ENCODE measurements around the gene IGFL2. TPM values are rescaled to one million over a fixed set of nuclear protein-coding genes. Genes with fewer than 3 reads are reported as not detected.
"Not testable (repeated sequence)": the region's sequence is repeated elsewhere in the genome, so short reads cannot be mapped to it uniquely, and the experiment has no call there.

Gene IGFL2
- total RNA-seq, 2 experiments from 2014 or later, result not detected

DNA sequence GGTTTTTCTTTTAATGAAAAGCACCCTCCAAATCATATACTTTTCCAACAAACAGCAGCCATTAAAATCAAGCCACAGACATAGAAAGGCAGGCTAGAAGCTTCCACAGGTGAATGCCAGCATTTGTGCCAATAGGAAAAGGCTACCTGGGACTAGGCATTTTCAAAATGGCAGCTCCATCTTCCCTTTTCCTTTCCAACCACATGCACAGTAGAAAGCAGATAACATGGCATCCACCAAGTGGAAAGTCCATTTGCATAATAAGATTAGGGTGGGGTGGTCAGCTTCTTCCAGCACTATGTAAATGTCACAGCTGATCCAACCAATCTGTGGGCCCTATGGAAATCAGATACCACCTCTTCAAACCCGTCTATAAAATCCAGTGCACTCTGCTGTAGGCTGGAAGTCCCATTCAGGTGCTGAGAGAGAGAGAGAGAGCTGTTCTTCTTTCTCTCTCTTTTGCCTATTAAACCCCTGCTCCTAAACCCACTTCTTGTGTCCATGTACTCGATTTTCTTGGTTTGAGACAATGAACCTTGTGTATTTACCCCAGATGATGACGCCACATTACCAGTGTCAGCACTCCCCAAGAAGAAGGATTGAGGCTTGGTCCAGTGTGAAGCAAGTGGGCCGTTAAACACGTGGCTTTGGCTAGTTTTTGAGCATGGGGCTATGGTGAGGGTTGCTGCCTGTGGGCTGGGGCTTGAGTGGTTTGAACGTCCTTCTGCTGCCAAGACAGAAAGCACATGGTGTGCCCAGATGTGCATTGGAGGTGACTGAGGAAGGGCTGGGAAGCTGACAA, 57.3 kb downstream of the IGFL2 start:
- intact Hi-C loops (cut with micrococcal nuclease; ENCODE audit: unreplicated experiment), result no loop called here
- no peaks in the 10 kb centered on the region for H3K9me2 ChIP-seq (ENCODE audit: insufficient read depth, low read length)
- POLR2A ChIA-PET, result no interaction called here
- DNase-seq (ENCODE audit: low spot score), result no peak
- no peak overlapping the region for H2AFZ ChIP-seq (ENCODE audit: low read length)
- H3K79me2 ChIP-seq (ENCODE audit: insufficient read depth, low read depth, low read length), result no peaks in the 10 kb centered on the region
- CTCF ChIA-PET (ENCODE audit: unreplicated experiment), result no interaction called here
- no peaks in the 10 kb centered on the region for H3K9me3 ChIP-seq (ENCODE audit: low read length)
- TF ChIP-seq, protein P1, sequence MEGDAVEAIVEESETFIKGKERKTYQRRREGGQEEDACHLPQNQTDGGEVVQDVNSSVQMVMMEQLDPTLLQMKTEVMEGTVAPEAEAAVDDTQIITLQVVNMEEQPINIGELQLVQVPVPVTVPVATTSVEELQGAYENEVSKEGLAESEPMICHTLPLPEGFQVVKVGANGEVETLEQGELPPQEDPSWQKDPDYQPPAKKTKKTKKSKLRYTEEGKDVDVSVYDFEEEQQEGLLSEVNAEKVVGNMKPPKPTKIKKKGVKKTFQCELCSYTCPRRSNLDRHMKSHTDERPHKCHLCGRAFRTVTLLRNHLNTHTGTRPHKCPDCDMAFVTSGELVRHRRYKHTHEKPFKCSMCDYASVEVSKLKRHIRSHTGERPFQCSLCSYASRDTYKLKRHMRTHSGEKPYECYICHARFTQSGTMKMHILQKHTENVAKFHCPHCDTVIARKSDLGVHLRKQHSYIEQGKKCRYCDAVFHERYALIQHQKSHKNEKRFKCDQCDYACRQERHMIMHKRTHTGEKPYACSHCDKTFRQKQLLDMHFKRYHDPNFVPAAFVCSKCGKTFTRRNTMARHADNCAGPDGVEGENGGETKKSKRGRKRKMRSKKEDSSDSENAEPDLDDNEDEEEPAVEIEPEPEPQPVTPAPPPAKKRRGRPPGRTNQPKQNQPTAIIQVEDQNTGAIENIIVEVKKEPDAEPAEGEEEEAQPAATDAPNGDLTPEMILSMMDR (conservative IDR thresholded peaks at IDR 0.05; ENCODE audit: low read length), result no peak
- no peak for TF ChIP-seq EZH2phosphoT487 (IDR thresholded peaks at IDR 0.05; ENCODE audit: borderline replicate concordance, low read depth, low read length)
- H3K4me2 ChIP-seq (ENCODE audit: low read length), result no peak overlapping the region
- H3K4me1 ChIP-seq (ENCODE audit: insufficient read depth, low read length, poor library complexity, severe bottlenecking), result no peaks in the 10 kb centered on the region
- no peaks in the 10 kb centered on the region for H4K20me1 ChIP-seq (ENCODE audit: insufficient read depth, low read length)
- no peaks in the 10 kb centered on the region for H3K36me3 ChIP-seq (ENCODE audit: insufficient read depth, low read length)
- no peak overlapping the region for H3K4me3 ChIP-seq (ENCODE audit: low read depth, low read length, poor library complexity, severe bottlenecking)
- H3K27ac ChIP-seq (ENCODE audit: low read depth, low read length, poor library complexity, severe bottlenecking), result no peak overlapping the region
- no TSS peak for BruUV-seq (replicated peaks)

DNA sequence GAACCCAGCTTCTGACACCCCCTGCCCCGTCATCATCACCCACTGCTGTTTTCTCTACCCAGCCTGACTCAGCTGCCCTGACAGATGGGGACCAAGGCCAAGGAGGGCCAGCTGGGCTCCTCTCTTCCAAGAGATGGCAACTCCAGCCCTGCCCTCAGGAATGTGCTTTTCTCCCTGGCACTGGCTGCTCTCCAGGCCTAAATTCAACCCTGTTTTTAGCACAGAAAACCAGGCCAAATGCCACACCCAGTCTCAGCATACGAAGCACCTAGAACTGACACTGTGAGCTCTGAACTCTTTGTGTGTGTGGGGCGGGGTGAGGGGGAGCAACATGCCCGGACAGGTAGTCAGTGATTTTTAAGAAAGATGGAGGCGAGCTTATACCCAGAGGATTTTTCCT, 58.1 kb downstream of the IGFL2 start:
- intact Hi-C loops (cut with micrococcal nuclease; ENCODE audit: unreplicated experiment), result no loop called here
- Histone ChIP-seq H3K36me3 (ENCODE audit: insufficient read depth, low read length) (no peaks in the 10 kb centered on the region), H3K9me2 (ENCODE audit: insufficient read depth, low read length) (no peaks in the 10 kb centered on the region), H4K20me1 (ENCODE audit: insufficient read depth, low read length) (no peaks in the 10 kb centered on the region), H3K27ac (ENCODE audit: low read depth, low read length, poor library complexity, severe bottlenecking) (no peak overlapping the region), H2AFZ (ENCODE audit: low read length) (no peak overlapping the region), H3K4me1 (ENCODE audit: insufficient read depth, low read length, poor library complexity, severe bottlenecking) (no peaks in the 10 kb centered on the region), H3K79me2 (ENCODE audit: insufficient read depth, low read depth, low read length) (no peaks in the 10 kb centered on the region), H3K9me3 (ENCODE audit: low read length) (no peaks in the 10 kb centered on the region), H3K4me3 (ENCODE audit: low read depth, low read length, poor library complexity, severe bottlenecking) (no peak overlapping the region), H3K4me2 (ENCODE audit: low read length) (no peak overlapping the region)
- no TSS peak for BruUV-seq (replicated peaks)
- POLR2A ChIA-PET, result no interaction called here
- TF ChIP-seq EZH2phosphoT487 (IDR thresholded peaks at IDR 0.05; ENCODE audit: borderline replicate concordance, low read depth, low read length), result no peak
- TF ChIP-seq, protein P1 (conservative IDR thresholded peaks at IDR 0.05; ENCODE audit: low read length), result no peak
- CTCF ChIA-PET (ENCODE audit: unreplicated experiment), result no interaction called here
- DNase-seq (ENCODE audit: low spot score), result no peak

DNA sequence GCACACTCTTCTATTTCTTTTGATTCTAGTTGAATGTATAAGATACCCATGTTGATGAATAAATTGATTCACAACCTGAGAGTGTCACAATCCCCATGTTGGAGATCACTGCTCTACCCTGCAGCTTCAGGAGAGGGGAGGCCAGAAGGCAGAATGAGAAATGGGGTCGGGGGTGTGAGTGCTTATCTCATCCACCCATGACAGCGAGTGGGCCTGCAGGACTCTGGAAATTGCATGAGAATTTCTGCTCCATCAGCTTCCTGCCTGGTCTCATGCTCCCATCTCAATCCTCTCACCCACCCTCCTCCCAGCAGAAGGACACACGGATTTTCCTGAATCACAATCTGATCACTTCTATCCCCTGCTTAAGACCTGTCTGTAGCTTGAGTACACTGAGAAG, 58.6 kb downstream of the IGFL2 start:
- H3K9me2 ChIP-seq (ENCODE audit: insufficient read depth, low read length), result no peaks in the 10 kb centered on the region
- ChIA-PET POLR2A (no interaction called here), CTCF (ENCODE audit: unreplicated experiment) (no interaction called here)
- no peaks in the 10 kb centered on the region for H3K79me2 ChIP-seq (ENCODE audit: insufficient read depth, low read depth, low read length)
- H3K4me1 ChIP-seq (ENCODE audit: insufficient read depth, low read length, poor library complexity, severe bottlenecking), result no peaks in the 10 kb centered on the region
- TF ChIP-seq, protein P1 (conservative IDR thresholded peaks at IDR 0.05; ENCODE audit: low read length), result no peak
- no peak for TF ChIP-seq EZH2phosphoT487 (IDR thresholded peaks at IDR 0.05; ENCODE audit: borderline replicate concordance, low read depth, low read length)
- no TSS peak for BruUV-seq (replicated peaks)
- intact Hi-C loops (cut with micrococcal nuclease; ENCODE audit: unreplicated experiment), result no loop called here
- H2AFZ ChIP-seq (ENCODE audit: low read length), result no peak overlapping the region
- H3K27ac ChIP-seq (ENCODE audit: low read depth, low read length, poor library complexity, severe bottlenecking), result no peak overlapping the region
- no peaks in the 10 kb centered on the region for H3K36me3 ChIP-seq (ENCODE audit: insufficient read depth, low read length)
- no peak overlapping the region for H3K4me2 ChIP-seq (ENCODE audit: low read length)
- H3K4me3 ChIP-seq (ENCODE audit: low read depth, low read length, poor library complexity, severe bottlenecking), result no peak overlapping the region
- H3K9me3 ChIP-seq (ENCODE audit: low read length), result no peaks in the 10 kb centered on the region
- DNase-seq (ENCODE audit: low spot score), result no peak
- no peaks in the 10 kb centered on the region for H4K20me1 ChIP-seq (ENCODE audit: insufficient read depth, low read length)

DNA sequence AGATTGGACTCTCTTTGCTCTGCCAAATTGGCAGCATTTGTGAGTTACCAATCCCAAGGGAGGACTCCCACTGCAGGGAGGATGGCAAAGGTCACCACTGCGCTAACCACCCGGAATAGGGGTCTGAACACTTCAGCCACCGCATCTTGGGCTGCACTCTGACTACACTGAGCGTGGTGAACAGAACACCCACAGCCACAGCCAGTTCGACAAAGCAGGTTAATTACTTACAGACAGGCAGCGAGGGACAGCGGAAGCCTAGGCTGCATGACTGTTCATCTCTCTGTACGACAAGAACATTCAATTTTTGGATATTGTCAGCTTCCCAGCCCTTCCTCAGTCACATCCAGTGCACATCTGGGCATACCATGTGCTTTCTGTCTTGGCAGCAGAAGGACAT, 59.8 kb downstream of the IGFL2 start:
- DNase-seq (ENCODE audit: low spot score); H3K4me1 ChIP-seq (ENCODE audit: insufficient read depth, low read length, poor library complexity, severe bottlenecking); H3K4me2 ChIP-seq (ENCODE audit: low read length); CTCF ChIA-PET (ENCODE audit: unreplicated experiment); H3K9me2 ChIP-seq (ENCODE audit: insufficient read depth, low read length); BruUV-seq (replicated peaks); H4K20me1 ChIP-seq (ENCODE audit: insufficient read depth, low read length); H2AFZ ChIP-seq (ENCODE audit: low read length); H3K36me3 ChIP-seq (ENCODE audit: insufficient read depth, low read length); intact Hi-C loops (cut with micrococcal nuclease; ENCODE audit: unreplicated experiment); H3K4me3 ChIP-seq (ENCODE audit: low read depth, low read length, poor library complexity, severe bottlenecking); H3K27ac ChIP-seq (ENCODE audit: low read depth, low read length, poor library complexity, severe bottlenecking); H3K9me3 ChIP-seq (ENCODE audit: low read length); H3K79me2 ChIP-seq (ENCODE audit: insufficient read depth, low read depth, low read length): not testable (repeated sequence)
- POLR2A ChIA-PET, result interaction anchor here (0.6 kb wide), 1 partner anchor 509 kb away, joined by 4 read pairs; the partner anchor contains the start of gene PRKD2

Measured in OCI-LY7 (cell line).